Measurements from ENCODE around the gene EEF2. TPM values are rescaled to one million over a fixed set of nuclear protein-coding genes. Genes with fewer than 3 reads are reported as not detected.
"Not testable (repeated sequence)": the region's sequence is repeated elsewhere in the genome, so short reads cannot be mapped to it uniquely, and the experiment has no call there.

The EEF2 gene
- total RNA-seq, 2 donors from 2014 or later: 3,211 to 3,379 TPM

DNA sequence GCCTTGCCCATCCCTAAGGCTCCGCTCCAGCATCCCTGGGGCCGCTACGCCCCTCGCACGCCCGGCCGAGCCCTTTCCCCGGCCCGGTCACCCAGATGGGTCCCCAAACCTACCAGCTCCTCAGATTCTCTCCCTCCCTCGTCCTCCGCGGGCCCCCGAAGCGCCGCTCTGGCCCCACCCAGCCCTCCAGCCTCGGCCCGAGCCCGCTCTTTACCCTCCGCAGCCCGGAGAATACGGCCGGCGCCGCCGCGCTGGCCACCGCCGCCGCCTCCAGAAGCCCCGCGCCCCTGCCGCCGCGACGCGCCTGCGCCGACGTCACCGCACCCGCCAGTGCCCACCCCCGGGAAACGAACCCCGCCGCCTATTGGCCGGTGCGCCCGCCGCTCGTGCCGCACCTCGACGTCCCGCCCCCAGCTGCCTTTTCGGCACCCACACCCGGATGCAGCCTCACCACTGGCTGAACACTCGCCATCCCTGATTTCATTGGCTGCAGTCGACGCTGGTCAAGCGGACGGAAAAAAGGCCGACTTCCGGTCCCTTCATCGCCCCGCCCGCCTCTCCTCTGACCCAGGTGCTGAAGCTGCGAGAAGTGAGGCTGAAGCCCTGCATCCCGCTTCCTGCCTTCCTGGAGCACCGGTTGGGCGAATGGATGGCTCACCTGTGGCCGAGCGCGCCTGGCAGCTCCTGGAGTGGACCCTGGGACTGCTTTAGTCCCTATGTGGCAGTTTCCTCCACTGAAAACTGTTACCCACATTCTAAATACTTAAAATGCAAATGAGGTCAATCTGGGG lies 14.3 kb downstream of the EEF2 start, which contains the start of gene DAPK3:
Gene DAPK3, minus strand, starts transcription at position 292 of the 791 bp plus-strand sequence. CDS start 1,364 bp downstream, outside the sequence.
- peak; percentile 98 for ATAC-seq (replicated peaks)
- Mint-ChIP-seq H3K9me3 (no peaks in the 10 kb centered on the region), H3K4me1 (peaks cover 11% of the 10 kb centered on the region), H3K36me3 (ENCODE audit: low read depth) (peaks cover 54% of the 10 kb centered on the region), H3K27me3 (no peaks in the 10 kb centered on the region), H3K27ac (peak within 1 kb of the TSS; percentile 95), H3K4me3 (peak within 1 kb of the TSS; percentile 92)

DNA sequence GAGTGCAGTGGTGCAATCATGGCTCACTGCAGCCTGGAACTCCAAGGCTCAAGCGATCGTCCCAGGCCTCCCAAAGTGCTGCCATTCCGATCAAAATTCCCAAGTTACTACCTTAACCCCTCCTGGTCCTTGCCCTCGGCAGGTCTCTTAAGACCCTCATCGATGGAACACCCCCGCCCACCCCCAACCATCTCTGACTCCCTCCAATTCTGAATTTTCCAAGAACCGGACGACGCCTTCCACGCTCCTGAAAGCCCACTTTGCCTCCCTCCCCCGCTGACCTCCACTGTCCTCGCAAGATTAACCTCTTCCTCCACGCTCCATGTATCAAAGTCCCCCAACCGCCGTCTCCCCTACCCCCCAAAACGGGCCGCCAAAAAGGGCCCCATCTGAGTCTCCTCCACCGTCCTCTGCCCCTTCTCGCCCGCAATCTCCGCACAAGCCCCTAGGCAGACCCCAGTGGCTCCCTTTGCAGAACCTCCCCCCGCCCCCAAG lies 14.9 kb downstream of the EEF2 start:
- ATAC-seq (replicated peaks): no peak
- H3K27me3 Mint-ChIP-seq: no peaks in the 10 kb centered on the region
- peak overlapping the region; percentile 92 for H3K4me3 Mint-ChIP-seq
- peak overlapping the region; percentile 95 for H3K27ac Mint-ChIP-seq
- H3K36me3 Mint-ChIP-seq (ENCODE audit: low read depth): peaks cover 54% of the 10 kb centered on the region
- peaks cover 11% of the 10 kb centered on the region for H3K4me1 Mint-ChIP-seq
- no peaks in the 10 kb centered on the region for H3K9me3 Mint-ChIP-seq

DNA sequence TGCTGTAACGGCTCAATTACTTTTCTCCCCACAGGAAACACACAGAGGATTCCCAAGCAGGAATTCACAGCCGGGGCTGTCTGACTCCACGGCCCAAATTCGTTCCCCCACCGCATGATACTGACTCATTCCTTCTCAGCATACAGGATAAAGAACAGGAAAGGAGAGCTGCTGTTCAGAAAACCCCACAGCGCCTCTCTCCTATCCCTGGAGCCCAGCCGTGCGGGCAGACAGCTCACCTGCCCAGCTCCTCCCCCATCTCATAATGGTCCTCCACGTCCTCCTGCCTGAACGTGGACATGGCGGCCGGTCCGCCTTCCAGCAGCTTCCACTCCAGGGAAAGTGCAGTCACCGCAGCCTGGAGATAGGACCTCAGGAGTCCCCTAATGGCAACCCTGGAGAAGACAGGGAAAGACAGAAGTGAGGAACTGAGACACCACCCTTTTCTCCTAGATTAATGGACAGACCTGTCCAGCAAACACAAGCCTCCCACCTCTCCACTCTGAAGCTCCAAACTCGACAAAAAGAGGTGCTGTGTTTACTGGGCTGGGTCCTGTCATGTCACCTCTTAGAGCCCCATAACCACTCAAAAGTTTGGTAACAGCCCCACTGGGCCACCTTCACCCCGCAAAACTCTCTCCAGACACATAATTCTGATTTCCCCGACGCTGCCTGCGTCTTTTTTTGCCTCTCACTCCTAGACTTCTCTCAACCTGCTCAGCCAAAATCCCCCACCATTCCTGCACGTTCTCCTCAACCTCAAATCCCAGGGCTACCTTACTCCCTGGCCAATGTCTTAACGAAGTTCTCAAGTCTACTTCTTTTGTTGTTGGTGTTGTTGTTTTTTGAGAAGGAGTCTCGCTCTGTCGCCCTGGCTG lies 15.6 kb downstream of the EEF2 start:
- Mint-ChIP-seq H3K4me3 (peak overlapping the region; percentile 92), H3K9me3 (no peaks in the 10 kb centered on the region), H3K36me3 (ENCODE audit: low read depth) (peaks cover 55% of the 10 kb centered on the region), H3K27me3 (no peaks in the 10 kb centered on the region), H3K4me1 (peaks cover 11% of the 10 kb centered on the region), H3K27ac (peak overlapping the region; percentile 95)
- no peak for ATAC-seq (replicated peaks)

DNA sequence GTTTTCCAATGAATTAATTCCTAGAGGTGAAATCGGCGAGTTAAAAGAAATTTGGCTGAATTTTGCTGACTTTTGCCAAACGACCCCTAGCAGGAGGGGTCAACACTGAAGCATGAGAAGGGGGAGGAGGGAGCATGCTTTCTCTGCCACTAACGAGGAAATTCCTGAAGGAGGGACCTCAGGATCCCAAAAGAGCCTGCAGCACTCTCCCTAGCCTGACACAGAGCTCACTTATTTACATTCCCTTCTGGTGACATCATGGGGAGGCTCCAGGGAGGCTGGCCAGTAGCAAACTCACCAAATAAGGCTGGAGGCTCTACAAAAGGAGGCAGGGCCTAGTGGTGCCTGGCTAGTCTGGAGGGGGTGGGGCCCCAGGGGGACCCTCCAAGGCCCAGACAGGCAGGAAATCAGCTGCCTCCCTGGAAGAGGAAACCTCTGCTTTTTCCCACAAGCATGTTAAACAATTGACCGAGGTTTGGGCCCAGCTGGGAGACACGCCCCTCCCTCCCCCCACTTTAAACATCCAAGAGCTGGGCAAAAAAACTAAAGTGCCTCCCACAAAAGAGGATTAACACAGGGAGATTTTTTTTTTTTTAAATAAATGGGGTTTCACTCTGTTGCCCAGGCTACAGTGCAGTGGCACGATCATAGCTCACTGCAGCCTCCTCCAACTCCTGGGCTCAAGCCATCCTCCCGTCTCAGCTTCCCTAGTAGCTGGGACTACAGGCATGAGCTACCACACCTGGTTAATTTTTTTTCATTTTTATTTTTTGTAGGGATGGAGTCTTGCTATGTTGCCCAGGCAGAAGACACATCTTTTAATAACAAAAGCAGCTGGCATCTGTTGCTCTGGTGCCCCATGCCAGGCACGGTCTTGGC lies 16.5 kb downstream of the EEF2 start:
- Mint-ChIP-seq H3K27me3 (no peaks in the 10 kb centered on the region), H3K36me3 (ENCODE audit: low read depth) (peaks cover 58% of the 10 kb centered on the region), H3K4me1 (peaks cover 11% of the 10 kb centered on the region), H3K27ac (peak overlapping the region; percentile 95), H3K9me3 (no peaks in the 10 kb centered on the region), H3K4me3 (peak overlapping the region; percentile 92)
- ATAC-seq (replicated peaks): no peak

DNA sequence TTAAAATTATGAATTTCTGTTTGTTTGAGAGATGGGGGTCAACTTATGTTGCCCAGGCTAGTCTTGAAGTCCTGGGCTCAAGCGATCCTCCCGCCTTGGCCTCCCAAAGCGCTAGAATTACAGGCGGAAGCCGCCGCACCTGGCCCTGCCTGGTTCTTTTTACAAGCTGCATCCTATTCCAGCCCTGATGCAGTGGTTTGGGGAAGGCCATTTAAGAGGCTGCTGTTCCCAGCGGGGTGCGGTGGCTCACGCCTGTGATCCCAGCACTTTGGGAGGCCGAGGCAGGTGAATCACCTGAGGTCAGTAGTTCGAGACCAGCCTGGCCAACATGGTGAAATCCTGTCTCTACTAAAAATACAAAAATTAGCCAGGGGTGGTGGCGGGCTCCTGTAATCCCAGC lies 17.3 kb downstream of the EEF2 start:
- ATAC-seq (replicated peaks); H3K4me3 Mint-ChIP-seq; H3K27me3 Mint-ChIP-seq; H3K27ac Mint-ChIP-seq; H3K9me3 Mint-ChIP-seq: not testable (repeated sequence)
- H3K36me3 Mint-ChIP-seq (ENCODE audit: low read depth): peaks cover 66% of the 10 kb centered on the region
- peaks cover 11% of the 10 kb centered on the region for H3K4me1 Mint-ChIP-seq

DNA sequence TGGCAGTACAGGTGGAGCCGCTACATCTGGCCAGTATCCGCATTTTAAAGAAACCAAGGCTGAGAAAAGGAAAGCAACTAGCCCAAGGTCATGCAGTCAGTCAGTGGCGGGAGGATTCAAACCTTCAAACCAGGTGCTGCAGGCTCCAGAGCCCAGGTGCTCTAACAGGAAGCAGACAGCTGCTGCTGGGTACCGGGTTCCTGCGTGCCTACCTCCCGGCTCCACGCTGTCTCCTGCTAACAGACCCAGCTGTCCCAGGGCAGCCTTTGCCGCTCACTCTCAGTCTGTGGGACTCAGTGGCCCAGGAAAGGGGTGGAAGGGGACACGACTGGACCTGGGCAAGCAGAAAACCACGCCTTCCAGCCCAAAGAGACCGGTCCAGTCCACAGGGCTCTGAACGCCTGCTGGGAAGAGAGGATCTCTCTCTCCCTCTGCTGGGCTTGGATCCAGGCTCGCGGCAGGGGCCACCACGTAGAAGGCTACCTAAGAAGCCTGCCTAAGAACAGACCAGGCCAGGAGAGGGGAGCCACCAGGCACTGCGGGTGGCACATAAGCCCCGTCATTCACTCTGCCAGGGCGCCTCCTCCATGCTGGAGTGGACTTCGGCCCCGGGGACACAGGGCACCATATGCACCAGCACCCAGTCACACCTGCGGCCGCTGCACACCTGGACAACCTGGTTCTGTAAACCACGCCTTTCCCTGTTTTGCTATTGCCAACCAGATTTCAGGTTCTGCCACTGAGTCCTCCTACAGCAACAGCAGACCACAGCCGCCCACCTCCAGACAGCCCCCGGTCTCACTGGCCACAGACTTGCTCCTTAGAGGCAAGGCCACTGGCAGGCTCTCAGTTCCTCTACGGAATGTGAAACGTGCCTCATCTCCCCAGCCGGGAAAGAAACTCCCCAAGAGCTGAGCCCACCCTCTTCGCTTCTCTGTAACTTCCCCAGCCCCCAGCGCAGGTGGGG lies 18.9 kb downstream of the EEF2 start:
- Mint-ChIP-seq H3K27ac (no peak overlapping the region), H3K27me3 (no peaks in the 10 kb centered on the region), H3K4me3 (no peak overlapping the region), H3K36me3 (ENCODE audit: low read depth) (peaks cover 82% of the 10 kb centered on the region), H3K9me3 (no peaks in the 10 kb centered on the region), H3K4me1 (peaks cover 11% of the 10 kb centered on the region)
- ATAC-seq (replicated peaks): no peak

DNA sequence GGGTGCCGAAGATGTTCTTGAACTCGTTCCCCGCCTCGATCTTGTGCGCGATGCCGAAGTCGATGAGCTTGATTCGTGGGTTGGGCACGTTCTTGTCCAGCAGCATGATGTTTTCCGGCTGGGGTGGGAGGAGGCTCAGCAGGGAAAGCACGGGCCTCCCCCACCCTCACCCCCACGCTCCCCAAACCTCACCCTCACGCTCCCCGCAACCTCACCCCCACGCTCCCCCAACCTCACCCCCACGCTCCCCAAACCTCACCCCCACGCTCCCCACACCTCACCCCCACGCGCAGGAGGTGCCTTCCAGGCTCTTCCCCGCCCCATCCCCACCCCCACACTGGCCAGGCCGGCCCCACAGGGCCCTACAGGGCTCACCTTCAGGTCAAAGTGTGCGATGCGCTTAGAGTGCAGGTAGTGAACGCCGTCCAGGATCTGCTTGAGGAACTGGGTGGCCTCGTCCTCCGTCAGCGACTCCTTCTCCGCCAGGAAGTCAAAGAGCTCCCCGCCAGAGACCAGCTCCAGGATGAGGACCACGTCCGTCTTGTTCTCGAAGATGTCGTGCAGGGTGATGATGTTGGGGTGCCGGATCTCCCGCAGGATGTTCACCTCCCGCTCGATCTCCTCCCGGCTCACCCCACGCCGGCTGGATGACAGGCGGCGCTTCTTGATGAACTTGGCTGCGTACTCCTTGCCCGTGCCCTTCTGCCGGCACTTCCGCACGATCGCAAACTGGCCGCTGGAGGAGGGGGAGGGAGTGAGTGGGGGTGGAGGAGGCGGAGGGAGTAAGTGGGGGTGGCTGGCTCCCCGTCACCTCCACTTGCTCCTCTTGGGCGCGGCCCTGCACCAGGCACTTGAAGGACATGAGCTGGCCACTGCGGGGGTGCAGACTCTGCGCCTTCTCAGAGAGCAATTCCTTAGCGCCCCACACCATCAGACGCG lies 20.7 kb downstream of the EEF2 start:
- Mint-ChIP-seq H3K27ac (no peak overlapping the region), H3K9me3 (no peaks in the 10 kb centered on the region), H3K4me3 (no peak overlapping the region), H3K4me1 (peaks cover 2% of the 10 kb centered on the region), H3K36me3 (ENCODE audit: low read depth) (peaks cover 89% of the 10 kb centered on the region), H3K27me3 (no peaks in the 10 kb centered on the region)
- ATAC-seq (replicated peaks): no peak

DNA sequence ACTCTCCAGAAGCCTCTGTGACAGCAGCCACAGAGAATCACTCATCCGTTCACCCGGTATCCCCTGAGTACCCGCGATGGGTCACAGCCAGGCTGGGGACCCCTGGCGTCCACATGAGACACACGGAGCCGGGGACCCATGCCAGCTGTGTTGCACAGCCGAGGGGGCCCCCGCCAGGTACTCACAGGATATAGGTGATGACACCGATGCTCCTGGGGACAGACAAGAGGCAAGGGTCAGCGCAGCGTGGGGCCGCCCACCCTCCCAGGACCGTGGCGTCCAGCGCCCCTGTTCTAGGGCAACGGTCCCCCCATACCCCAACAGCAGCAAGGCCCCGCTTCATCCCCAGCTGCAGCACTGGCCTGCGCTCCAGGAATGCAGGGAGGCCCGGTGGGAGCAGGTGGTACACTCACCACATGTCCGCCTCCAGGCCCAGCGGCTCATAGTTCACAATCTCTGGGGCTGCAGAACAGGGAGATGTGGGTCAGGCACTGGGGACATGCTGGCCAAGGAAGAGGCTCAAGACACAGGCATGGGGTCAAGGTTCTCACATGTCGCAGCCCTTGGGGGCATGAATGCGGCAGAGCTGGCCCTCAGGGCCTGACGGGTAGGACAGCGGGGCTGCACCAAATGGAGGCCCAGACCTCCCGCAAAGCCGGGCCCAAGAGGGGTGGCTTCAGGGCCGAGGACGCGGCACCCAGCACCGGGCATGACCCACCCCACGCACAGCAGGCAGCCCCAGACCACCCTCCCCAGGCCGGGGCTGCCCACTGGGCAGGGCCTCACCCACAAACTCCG lies 21.6 kb downstream of the EEF2 start:
- H3K9me3 Mint-ChIP-seq: no peaks in the 10 kb centered on the region
- ATAC-seq (replicated peaks): no peak
- no peaks in the 10 kb centered on the region for H3K4me1 Mint-ChIP-seq
- H3K4me3 Mint-ChIP-seq: no peak overlapping the region
- no peak overlapping the region for H3K27ac Mint-ChIP-seq
- peaks cover 84% of the 10 kb centered on the region for H3K36me3 Mint-ChIP-seq (ENCODE audit: low read depth)
- no peaks in the 10 kb centered on the region for H3K27me3 Mint-ChIP-seq

DNA sequence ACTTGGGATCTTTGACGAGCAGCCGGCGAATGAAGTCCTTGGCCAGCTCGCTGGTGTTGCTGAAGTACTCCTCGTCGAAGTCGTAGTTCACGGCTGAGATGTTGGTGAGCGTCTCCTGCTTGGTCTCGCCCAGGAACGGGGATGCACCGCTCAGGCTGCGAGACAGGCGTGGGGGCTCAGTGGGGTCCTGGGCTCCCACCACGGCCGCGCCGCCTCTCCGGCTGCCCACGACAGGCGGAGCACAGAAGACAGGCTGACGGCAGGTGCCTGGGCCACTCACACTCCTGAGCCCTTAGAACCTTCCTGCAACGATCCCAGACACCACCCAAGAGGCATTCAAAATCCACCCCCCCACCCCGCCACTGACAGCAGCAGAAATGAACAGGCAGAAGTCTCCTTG lies 24.3 kb downstream of the EEF2 start:
- H3K9me3 Mint-ChIP-seq: no peaks in the 10 kb centered on the region
- no peaks in the 10 kb centered on the region for H3K27me3 Mint-ChIP-seq
- no peak overlapping the region for H3K27ac Mint-ChIP-seq
- H3K4me3 Mint-ChIP-seq: no peak overlapping the region
- no peak for ATAC-seq (replicated peaks)
- H3K36me3 Mint-ChIP-seq (ENCODE audit: low read depth): peaks cover 73% of the 10 kb centered on the region
- H3K4me1 Mint-ChIP-seq: no peaks in the 10 kb centered on the region

DNA sequence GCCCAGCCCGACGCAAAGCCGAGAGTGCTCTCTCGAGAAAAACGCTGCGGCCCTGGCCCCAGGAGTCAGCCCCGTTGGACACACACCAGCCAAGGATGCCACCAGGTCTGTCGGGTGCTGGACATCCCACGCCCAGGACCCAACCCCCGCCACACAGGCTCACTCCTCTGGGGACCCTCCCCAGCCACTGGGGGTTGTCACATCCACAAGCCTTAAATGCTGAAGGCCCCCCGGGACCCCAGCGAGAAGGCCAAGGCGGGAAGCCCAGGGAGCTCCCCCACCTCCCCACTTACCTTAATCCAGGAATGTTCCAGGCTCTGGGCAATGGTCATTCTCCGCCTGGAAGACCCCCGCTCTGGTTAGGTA lies 25.5 kb downstream of the EEF2 start:
- H3K27ac Mint-ChIP-seq: no peak overlapping the region
- H3K36me3 Mint-ChIP-seq (ENCODE audit: low read depth): peaks cover 60% of the 10 kb centered on the region
- no peaks in the 10 kb centered on the region for H3K9me3 Mint-ChIP-seq
- no peaks in the 10 kb centered on the region for H3K4me1 Mint-ChIP-seq
- ATAC-seq (replicated peaks): no peak
- H3K4me3 Mint-ChIP-seq: no peak overlapping the region
- no peaks in the 10 kb centered on the region for H3K27me3 Mint-ChIP-seq

DNA sequence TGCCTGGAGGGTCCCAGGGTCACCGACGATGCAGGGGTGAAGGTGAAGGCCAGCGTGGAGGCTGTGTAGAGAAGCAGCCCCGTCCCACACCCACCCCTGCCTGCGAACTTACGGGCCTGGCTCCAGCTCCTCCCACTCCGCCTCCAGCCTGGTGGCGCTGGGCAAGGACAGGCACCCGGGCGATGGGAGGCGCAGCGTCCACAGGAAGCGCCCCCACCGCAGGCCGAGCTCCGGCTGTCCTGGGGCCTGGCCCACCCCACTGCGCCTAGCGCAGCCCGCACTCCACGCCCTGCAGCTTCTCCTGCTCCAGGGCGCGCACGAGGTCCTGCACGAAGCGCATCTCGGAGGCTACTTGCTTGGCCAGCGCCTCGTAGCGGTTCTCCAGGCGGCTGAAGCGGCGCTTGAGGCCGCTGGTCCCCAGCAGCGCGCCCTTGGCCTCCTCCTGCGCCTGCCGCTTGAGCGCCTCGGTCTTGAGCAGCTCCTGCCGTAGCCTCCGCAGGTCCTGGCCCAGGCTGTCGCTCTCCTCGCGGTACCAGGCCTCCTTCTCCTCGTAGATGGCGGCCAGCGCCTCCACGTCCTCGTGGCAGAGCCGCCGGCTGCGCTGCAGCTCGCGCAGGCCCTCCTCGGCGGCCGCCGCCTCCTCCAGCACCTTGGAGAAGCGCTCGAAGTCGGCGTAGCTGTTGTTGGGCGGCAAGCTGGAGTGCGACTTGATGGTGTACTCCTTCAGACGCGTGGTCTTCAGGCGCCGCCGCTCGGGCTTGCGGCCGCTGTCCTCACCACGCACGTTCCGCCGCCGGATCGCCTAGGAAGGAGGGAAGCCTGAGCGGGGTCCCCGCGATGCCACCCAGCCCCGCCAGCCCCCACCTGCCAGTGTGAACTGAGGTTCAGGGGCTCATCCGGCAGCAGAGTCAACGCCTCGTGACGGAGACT lies 26.2 kb downstream of the EEF2 start:
- peaks cover 57% of the 10 kb centered on the region for H3K36me3 Mint-ChIP-seq (ENCODE audit: low read depth)
- no peak overlapping the region for H3K4me3 Mint-ChIP-seq
- H3K27me3 Mint-ChIP-seq: no peaks in the 10 kb centered on the region
- no peaks in the 10 kb centered on the region for H3K4me1 Mint-ChIP-seq
- H3K27ac Mint-ChIP-seq: no peak overlapping the region
- no peak for ATAC-seq (replicated peaks)
- H3K9me3 Mint-ChIP-seq: no peaks in the 10 kb centered on the region
